ENCODE data around the gene MC2R. TPM values are rescaled to one million over a fixed set of nuclear protein-coding genes. Genes with fewer than 3 reads are reported as not detected.

MC2R gene
- total RNA-seq, 4 donors from 2014 or later, result not detected

GRCh38 chr18:13917401-13917800 lies 2.1 kb upstream of the MC2R start:
- intact Hi-C loops (cut with DNase I), result no loop called here
- no peaks in the 10 kb centered on the region for H3K4me1 ChIP-seq
- no peak for DNase-seq
- WGBS, 2 donors, result 95% methylated on average over 3 of the region's 3 CpGs
- H3K27ac ChIP-seq, result no peak overlapping the region
- TF ChIP-seq, protein P1, sequence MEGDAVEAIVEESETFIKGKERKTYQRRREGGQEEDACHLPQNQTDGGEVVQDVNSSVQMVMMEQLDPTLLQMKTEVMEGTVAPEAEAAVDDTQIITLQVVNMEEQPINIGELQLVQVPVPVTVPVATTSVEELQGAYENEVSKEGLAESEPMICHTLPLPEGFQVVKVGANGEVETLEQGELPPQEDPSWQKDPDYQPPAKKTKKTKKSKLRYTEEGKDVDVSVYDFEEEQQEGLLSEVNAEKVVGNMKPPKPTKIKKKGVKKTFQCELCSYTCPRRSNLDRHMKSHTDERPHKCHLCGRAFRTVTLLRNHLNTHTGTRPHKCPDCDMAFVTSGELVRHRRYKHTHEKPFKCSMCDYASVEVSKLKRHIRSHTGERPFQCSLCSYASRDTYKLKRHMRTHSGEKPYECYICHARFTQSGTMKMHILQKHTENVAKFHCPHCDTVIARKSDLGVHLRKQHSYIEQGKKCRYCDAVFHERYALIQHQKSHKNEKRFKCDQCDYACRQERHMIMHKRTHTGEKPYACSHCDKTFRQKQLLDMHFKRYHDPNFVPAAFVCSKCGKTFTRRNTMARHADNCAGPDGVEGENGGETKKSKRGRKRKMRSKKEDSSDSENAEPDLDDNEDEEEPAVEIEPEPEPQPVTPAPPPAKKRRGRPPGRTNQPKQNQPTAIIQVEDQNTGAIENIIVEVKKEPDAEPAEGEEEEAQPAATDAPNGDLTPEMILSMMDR (IDR thresholded peaks at IDR 0.05), result no peak
- TF ChIP-seq POLR2A (IDR thresholded peaks at IDR 0.05), result no peak
- no peaks in the 10 kb centered on the region for H3K9me3 ChIP-seq
- no peak overlapping the region for H3K4me3 ChIP-seq (replicated peaks in 1 of 3)
- H3K36me3 ChIP-seq, result no peaks in the 10 kb centered on the region
- no peaks in the 10 kb centered on the region for H3K27me3 ChIP-seq

DNA sequence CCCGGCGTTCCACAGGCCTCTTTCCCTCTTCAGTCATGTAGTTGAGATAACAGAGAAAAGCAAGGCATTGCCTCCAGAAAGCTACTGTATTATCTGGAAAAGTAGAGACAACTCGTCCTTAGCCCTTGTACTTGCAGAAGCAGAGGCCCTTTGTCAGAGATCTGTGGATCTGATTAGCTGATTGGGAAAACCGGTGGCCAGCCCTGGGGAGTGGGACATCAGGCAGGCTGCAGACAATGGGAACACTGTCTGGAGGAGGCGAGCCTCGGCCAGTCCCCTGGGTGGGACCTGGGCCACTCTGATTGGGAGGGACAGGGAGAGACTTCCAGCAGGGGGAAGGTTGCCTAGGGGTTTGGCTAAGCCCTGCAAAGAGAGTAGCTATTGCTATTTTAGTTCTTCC lies 1.2 kb upstream of the MC2R start:
- intact Hi-C loops (cut with DNase I), result no loop called here
- no peak for TF ChIP-seq POLR2A (IDR thresholded peaks at IDR 0.05)
- TF ChIP-seq, protein P1 (IDR thresholded peaks at IDR 0.05), result no peak
- Histone ChIP-seq H3K36me3 (no peaks in the 10 kb centered on the region), H3K9me3 (no peaks in the 10 kb centered on the region), H3K4me3 (replicated peaks in 1 of 3) (no peak overlapping the region), H3K27ac (no peak overlapping the region), H3K4me1 (no peaks in the 10 kb centered on the region), H3K27me3 (no peaks in the 10 kb centered on the region)
- 41 to 44% methylated on average over 6 of the region's 6 CpGs for whole genome bisulfite sequencing, 2 donors
- DNase-seq, result no peak

DNA sequence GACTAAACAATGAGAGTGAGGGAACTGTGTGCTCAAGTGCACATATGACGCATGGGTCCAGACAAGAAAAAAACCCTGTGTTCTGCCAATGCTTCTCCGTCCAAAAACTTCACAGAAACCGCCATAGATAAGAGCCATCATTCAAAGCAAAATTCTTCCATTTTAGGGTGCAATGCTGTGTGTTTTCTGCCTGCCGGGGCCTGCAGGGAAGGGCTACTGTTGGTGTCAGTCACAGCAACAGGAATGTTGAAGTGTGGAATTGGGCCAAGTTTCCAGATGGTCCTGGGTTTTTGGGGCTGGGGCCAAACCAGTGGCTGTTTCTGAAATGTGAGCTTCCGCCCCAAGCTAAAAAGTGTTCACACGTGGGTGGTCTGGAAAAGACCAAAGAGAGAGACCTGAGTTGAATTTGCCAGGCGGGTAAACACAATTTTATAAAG lies 677 bp upstream of the MC2R start:
- no peaks in the 10 kb centered on the region for H3K27me3 ChIP-seq
- H3K27ac ChIP-seq, result no peak overlapping the region
- intact Hi-C loops (cut with DNase I), result no loop called here
- no peaks in the 10 kb centered on the region for H3K4me1 ChIP-seq
- peak; percentile 48 to 52 for DNase-seq
- H3K4me3 ChIP-seq (replicated peaks in 1 of 3), result no peak overlapping the region
- TF ChIP-seq POLR2A (IDR thresholded peaks at IDR 0.05), result no peak
- TF ChIP-seq, protein P1 (IDR thresholded peaks at IDR 0.05), result no peak
- no peaks in the 10 kb centered on the region for H3K9me3 ChIP-seq
- no peaks in the 10 kb centered on the region for H3K36me3 ChIP-seq
- 27 to 31% methylated on average over 7 of the region's 7 CpGs for WGBS, 2 donors

DNA sequence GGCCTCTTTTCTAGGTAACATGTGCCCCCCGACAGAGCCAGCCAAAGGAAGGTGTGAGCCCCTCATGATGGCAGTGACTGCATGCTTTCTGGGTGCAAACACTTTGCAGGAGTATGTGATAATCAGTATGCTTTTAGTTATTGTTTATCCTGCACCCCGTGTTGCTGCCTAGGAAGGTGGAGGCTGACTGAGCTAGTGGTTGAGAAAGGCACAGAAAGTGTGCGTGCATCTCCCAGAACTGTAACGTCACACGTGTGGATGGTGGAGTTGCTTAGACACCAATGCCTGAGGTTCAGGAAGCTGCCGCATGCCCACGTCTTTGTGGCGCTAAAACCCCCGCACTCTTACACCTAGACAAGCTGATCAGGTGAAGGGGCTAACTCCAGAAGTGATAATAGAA lies 580 bp downstream of the MC2R start:
- no peaks in the 10 kb centered on the region for H3K27me3 ChIP-seq
- H3K4me3 ChIP-seq (replicated peaks in 1 of 3), result no peak overlapping the region
- no peak overlapping the region for H3K27ac ChIP-seq
- TF ChIP-seq POLR2A (IDR thresholded peaks at IDR 0.05), result no peak
- TF ChIP-seq, protein P1 (IDR thresholded peaks at IDR 0.05), result no peak
- intact Hi-C loops (cut with DNase I), result no loop called here
- no peak for DNase-seq
- H3K4me1 ChIP-seq, result no peaks in the 10 kb centered on the region
- no peaks in the 10 kb centered on the region for H3K9me3 ChIP-seq
- H3K36me3 ChIP-seq, result no peaks in the 10 kb centered on the region
- WGBS, 2 donors, result 82 to 91% methylated on average over 9 of the region's 9 CpGs

GRCh38 chr18:13914170-13914569 lies 1.2 kb downstream of the MC2R start:
- TF ChIP-seq POLR2A (IDR thresholded peaks at IDR 0.05), result no peak
- TF ChIP-seq, protein P1 (IDR thresholded peaks at IDR 0.05), result no peak
- no peaks in the 10 kb centered on the region for H3K27me3 ChIP-seq
- no peak overlapping the region for H3K27ac ChIP-seq
- no peak for DNase-seq
- no peaks in the 10 kb centered on the region for H3K9me3 ChIP-seq
- no peaks in the 10 kb centered on the region for H3K36me3 ChIP-seq
- WGBS, 2 donors, result 94 to 97% methylated on average over 7 to 10 of the region's 10 CpGs
- no peak overlapping the region for H3K4me3 ChIP-seq (replicated peaks in 1 of 3)
- no peaks in the 10 kb centered on the region for H3K4me1 ChIP-seq
- intact Hi-C loops (cut with DNase I), result no loop called here

Measured in thyroid gland (tissue), 4 donors.